SH-SY5Y (cell line): ENCODE measurements around the gene MTUS2.

Experiments
- GATA2 ChIP-seq: IDR thresholded peaks from 2 replicates; pipeline ENCODE4 v1.6.1; 2011; ENCODE audit warnings: mild to moderate bottlenecking, low read depth, low read length
- GATA3 ChIP-seq: IDR thresholded peaks from 2 replicates; pipeline ENCODE4 v1.6.1; 2011; ENCODE audit warnings: low read depth, mild to moderate bottlenecking, low read length, moderate library complexity

DNA sequence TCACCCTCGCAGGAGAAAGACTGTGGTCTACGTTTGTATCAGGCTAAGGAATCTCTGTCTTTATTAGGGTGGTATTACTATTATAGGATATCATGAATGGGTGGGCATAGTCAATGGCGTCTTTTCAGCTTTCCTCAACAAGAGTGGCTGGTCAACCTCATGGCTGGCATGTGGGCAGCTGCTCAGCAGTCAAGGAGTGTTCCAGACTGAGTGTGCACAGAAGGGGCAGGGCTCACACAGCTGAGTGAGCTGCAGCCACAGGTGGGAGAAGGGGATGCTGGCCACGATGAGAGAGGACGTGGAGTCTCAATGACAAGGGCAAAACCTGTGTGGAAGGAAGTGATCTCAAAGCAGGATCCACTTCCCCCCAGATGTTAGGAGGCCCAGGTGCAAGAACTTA is 720.7 kb downstream of the MTUS2 start:
- no peak for TF ChIP-seq GATA2
- TF ChIP-seq GATA3, result no peak
